Measurements from ENCODE around the gene QPCTL.
"Not testable (repeated sequence)": the region's sequence is repeated elsewhere in the genome, so short reads cannot be mapped to it uniquely, and the experiment has no call there.

The QPCTL gene

GRCh38 chr19:45674946-45675345 lies 17.5 kb upstream of the QPCTL start:
- no peak for DNase-seq (ENCODE audit: low read depth in 2 of 2, low spot score in 1 of 2)

GRCh38 chr19:45676851-45677263 lies 15.6 kb upstream of the QPCTL start:
- no peak for DNase-seq (ENCODE audit: low read depth in 2 of 2, low spot score in 1 of 2)

DNA sequence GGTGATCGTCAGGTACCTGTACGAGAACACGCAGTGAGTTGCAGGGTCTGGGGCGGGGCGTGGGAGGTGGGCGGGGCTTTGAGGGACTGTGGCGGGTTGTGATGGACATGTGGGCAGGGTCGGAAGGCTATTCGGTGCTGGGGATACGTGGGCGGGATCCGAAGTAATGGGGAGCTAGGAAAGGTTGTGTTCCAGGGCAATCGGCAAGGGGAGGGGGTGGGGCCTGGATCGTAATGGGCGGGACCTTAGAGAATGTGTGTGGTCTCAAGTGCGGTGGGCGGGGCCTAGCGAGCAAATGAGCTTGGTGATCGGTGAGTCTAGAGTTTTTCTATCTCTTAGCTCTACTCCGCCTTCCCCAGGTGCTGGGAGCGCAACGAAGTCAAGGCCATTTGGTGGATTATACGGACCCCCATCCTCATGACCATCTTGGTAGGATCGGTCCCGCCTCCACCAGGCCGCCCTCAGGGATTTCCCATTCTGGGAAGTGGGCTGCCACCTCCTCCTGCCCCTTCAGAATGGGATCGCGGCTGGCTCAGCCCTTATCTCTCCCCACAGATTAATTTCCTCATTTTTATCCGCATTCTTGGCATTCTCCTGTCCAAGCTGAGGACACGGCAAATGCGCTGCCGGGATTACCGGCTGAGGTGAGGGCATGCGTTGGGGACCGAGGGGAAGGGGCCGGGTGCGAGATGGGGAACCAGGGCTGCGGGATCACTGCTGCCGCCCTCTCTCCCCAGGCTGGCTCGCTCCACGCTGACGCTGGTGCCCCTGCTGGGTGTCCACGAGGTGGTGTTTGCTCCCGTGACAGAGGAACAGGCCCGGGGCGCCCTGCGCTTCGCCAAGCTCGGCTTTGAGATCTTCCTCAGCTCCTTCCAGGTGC lies 14.9 kb upstream of the QPCTL start:
- DNase-seq (ENCODE audit: low read depth in 2 of 2, low spot score in 1 of 2) = peak in 1 of 2 donors; percentile 59

DNA sequence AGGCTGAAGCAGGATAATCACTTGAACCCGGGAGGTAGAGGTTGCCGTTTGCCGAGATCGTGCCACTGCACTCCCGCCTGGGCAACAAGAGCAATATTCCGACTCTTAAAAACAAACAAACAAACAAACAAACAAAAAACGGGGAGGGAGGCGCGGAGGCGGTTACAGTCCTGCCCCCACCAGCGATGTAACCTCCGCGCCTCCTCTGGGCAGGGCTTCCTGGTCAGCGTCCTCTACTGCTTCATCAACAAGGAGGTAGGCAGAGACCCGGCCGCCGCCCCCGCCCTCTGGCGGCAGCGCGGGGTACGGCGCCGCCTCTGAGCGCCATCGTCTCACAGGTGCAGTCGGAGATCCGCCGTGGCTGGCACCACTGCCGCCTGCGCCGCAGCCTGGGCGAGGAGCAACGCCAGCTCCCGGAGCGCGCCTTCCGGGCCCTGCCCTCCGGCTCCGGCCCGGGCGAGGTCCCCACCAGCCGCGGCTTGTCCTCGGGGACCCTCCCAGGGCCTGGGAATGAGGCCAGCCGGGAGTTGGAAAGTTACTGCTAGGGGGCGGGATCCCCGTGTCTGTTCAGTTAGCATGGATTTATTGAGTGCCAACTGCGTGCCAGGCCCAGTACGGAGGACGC lies 11.0 kb upstream of the QPCTL start:
- peak; percentile 62 to 66 for DNase-seq (ENCODE audit: low read depth in 2 of 2, low spot score in 1 of 2)

DNA sequence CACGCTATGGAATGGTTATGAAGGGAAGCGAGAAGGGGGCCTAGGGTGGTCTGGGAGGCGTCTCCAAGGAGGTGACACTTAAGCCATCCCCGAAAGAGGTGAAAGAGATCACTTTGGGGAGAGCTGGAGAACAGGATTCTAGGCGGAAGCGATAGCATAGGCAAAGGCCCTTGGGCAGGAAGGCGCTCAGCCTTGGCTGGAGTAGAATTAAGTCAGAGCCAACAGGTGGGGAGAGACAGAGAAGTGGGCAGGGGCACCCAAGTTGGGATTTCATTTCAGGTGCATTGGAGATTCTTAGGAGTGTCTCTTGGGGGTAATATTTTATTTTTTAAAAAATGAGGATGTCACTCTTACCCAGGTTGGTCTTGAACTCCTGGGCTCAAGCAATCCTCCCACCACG lies 10.3 kb upstream of the QPCTL start:
- no peak for DNase-seq (ENCODE audit: low read depth in 2 of 2, low spot score in 1 of 2)

- DNase-seq (ENCODE audit: low read depth in 2 of 2, low spot score in 1 of 2) = no peak
Observed at GRCh38 chr19:45682908-45683307, 9.6 kb upstream of the QPCTL start.

GRCh38 chr19:45685045-45685444 lies 7.4 kb upstream of the QPCTL start:
- not testable (repeated sequence) for DNase-seq (ENCODE audit: low read depth in 2 of 2, low spot score in 1 of 2)

GRCh38 chr19:45687599-45687998 lies 4.9 kb upstream of the QPCTL start:
- no peak for DNase-seq (ENCODE audit: low read depth in 2 of 2, low spot score in 1 of 2)

DNA sequence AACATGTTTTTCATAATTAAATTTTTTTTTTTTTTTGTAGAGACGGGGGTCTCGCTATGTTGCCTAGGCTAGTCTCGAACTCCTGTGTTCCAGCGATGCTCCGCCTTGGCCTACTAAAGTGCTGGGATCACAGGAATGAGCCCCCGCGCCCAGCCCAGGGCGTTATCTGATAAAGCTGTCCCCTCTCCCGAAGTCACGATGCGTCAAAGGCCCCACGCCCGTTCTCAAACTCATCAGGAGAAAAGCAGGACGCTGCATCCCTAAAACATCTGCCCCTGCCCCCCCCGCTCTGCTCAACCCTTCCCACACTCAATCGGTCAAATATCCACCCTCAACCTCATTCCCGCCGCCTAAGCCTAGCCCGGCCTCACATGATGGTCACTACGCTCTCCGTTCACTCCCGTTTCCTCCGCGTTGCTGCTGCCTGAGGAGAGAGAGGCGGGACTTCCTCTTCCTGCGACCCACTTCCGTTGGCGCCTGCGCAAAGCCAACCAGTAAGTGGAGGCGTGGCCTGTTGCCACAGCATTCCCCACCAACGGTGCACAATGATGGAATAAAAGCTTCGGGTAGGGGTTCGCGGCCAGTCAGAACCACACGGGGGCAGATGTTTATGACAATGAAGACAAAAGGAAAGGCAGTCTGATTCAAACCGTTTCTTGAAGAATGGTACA lies 815 bp upstream of the QPCTL start, which contains the start of gene SNRPD2:
Gene SNRPD2, minus strand, starts transcription at position 438 of the 671 bp plus-strand sequence. Its CDS starts 65 bp downstream, at position 373.
- peak; percentile 81 to 89 for DNase-seq (ENCODE audit: low read depth in 2 of 2, low spot score in 1 of 2)

DNA sequence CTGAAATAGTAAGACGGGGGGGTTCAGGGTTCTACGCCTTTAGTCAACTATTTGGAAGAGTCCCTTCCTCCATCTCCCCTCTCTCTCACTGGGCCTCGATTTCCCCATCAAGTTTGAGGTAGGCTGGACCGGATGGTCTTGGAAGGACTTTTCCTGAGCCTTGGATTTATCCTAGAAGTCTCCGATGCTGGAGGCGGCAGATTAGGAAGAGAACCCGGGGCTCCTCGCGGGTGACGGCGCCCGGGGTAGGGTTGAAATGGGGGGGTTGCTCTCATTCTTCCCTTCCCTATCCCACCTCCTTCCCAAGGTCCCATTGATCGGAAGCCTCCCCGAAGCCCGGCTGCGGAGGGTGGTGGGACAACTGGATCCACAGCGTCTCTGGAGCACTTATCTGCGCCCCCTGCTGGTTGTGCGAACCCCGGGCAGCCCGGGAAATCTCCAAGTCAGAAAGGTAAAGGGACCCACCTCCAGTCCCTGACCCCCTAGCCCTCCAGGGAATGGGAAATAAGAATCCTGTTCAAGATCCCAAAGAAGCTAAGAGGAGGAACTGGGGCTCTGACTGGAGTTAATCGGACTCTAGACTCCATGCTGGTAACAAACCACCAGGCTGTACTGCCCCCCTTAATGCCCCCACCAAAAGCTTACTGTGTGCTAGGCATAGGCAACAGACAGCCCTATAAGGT lies 781 bp downstream of the QPCTL start:
- peak; percentile 65 for DNase-seq (ENCODE audit: low read depth in 2 of 2, low spot score in 1 of 2)

DNA sequence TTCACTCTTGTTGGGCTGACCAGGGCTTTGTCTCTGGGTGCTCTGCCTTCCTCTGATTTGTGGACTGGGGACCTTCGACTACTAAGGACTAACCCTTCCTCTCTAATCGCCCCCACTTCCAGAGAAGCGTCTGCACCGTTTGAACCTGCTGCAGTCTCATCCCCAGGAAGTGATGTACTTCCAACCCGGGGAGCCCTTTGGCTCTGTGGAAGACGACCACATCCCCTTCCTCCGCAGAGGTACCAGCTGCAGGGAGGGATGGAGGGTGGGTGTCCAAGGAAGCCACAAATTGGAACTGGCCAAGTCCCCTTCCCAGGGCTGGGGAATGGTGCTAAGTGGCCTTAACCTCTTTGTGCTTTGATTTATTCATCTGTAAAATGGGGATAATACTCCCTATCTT lies 9.2 kb downstream of the QPCTL start:
- no peak for DNase-seq (ENCODE audit: low read depth in 2 of 2, low spot score in 1 of 2)

- no peak for DNase-seq (ENCODE audit: low read depth in 2 of 2, low spot score in 1 of 2)
Observed at GRCh38 chr19:45705115-45705514, 12.6 kb downstream of the QPCTL start.

DNA sequence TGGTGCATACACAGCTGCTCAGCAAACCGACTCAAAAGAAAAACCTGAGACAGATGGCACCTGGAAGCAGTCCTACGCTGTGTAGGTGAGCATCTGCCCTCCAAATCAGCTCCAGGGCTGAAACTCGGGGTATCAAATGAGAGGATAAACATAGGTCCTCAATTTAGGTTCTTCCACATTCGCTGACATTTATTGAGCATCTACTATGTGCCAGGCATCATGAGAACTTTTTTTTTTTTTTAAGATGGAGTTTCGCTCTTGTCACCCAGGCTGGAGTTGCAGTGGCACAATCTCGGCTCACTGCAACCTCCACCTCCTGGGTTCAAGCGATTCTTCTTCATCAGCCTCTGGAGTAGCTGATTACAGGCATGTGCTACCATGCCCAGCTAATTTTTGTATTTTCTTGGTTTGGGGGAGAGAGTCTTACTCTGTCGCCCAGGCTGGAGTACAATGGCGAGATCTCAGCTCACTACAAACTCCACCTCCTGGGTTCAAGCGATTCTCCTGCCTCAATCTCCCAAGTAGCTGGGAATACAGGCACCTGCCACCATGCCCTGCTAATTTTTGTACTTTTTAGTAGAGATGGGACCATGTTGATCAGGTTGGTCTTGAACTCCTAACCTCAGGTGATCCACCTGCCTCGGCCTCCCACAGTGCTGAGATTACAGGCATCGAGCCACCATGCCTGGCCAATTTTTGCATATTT lies 13.4 kb downstream of the QPCTL start:
- no peak for DNase-seq (ENCODE audit: low read depth in 2 of 2, low spot score in 1 of 2)

GRCh38 chr19:45710356-45711130 lies 18.1 kb downstream of the QPCTL start:
- DNase-seq (ENCODE audit: low read depth in 2 of 2, low spot score in 1 of 2) = no peak

DNA sequence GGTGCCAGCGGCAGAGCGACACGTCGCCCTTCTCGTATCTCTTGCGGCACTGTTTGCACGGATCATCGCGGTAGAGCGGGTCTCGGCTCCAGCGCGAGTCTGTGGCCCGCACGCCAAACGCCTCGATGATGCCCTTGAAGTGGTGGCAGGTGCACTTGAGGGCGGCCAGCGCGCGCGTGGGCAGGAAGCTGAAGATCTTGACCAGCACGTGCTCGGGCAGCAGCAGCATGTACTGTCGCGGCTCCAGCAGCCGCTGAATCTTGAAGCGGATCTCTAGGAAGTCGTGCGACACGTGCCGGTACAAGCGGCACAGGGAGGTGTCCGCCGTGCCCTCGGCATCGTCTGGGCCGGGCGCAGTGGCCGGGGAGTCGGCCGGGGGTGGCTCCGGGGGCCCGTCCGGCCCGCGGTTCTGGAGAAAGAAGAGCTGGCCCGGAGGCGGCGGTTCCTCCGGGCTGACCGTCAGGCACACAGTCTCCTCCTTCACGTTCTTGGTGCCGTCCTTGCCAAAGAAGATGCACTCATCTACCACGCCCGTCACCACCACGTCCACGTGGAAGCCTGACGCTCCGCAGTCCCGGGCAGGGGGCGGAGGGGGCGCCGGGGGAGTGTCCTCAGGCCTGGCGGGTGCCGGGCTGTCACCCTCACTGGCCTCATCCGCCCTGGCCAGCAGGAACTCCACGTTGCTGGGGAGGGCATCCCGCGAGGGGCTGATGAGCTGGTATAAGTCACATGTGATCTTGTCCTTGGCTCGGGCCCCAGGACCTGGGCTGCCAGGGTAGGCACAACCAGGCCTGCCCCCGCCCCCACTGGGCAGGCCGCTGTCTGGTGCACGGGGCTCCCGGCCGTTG lies 19.6 kb downstream of the QPCTL start:
- no peak for DNase-seq (ENCODE audit: low read depth in 2 of 2, low spot score in 1 of 2)

- DNase-seq (ENCODE audit: low read depth in 2 of 2, low spot score in 1 of 2) = no peak
Observed at GRCh38 chr19:45712699-45713067, 20.2 kb downstream of the QPCTL start.

- no peak for DNase-seq (ENCODE audit: low read depth in 2 of 2, low spot score in 1 of 2)
Observed at GRCh38 chr19:45713141-45713540, 20.7 kb downstream of the QPCTL start.

DNA sequence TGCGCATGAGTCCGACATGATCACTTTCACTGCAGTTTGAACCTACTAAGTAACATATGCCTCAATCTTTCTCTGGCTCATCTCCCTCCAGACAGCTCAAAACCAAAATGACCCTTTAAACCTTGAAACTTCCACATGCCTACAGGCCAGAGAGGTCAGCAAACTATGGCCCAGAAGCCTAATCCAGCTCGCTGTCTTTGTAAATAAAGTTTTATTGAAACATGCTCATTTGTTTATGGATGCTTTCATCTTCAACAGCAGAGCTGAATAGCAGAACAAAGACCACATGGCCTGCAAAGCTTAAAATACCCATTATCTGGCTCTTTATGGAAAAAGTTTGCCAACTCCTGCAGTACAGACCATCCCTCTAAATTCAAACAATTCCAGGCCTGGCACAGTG lies 22.7 kb downstream of the QPCTL start:
- no peak for DNase-seq (ENCODE audit: low read depth in 2 of 2, low spot score in 1 of 2)

Measured in stimulated activated CD8-positive, alpha-beta memory T cell treated with anti-CD3 and anti-CD28 coated beads, Interleukin-4, amount 100 ng/mL, for 1 hour (primary cell).